HepG2 (cell line): Measurements from ENCODE around the gene PDE3B. TPM values are rescaled to one million over a fixed set of nuclear protein-coding genes. Genes with fewer than 3 reads are reported as not detected.

Source experiments
- KAT2B ChIP-seq: fragments of 150-350 bp; IDR thresholded peaks from 2 replicates; pipeline ENCODE4 v1.6.1; 2014; ENCODE audit warnings: low read depth, low read length, borderline replicate concordance
- MYNN ChIP-seq: sonication (generic); formaldehyde crosslinking; IDR thresholded peaks from 2 replicates; pipeline ENCODE4 v1.4.0; 2020; ENCODE audit warnings: mild to moderate bottlenecking, low read depth, missing genetic modification reagents
- NFIC ChIP-seq: IDR thresholded peaks from 2 replicates; pipeline ENCODE4 v1.6.1; 2012; ENCODE audit warnings: mild to moderate bottlenecking, low read length, inconsistent platforms
- REL ChIP-seq: sonication (generic); formaldehyde crosslinking; conservative IDR thresholded peaks from 2 replicates; pipeline ENCODE4 v1.8.0; 2022; ENCODE audit warnings: mild to moderate bottlenecking, missing genetic modification reagents, moderate library complexity
- SETDB1 ChIP-seq: sonication (generic); formaldehyde crosslinking; IDR thresholded peaks from 2 replicates; pipeline ENCODE4 v1.5.1; 2020; ENCODE audit warnings: missing genetic modification reagents, mild to moderate bottlenecking, borderline replicate concordance
- TAF1 ChIP-seq: sonication (generic); formaldehyde crosslinking; IDR thresholded peaks from 2 replicates; pipeline ENCODE4 v1.4.0; 2020; ENCODE audit warnings: missing genetic modification reagents
- TCF7 ChIP-seq: sonication (generic); IDR thresholded peaks from 2 replicates; pipeline ENCODE4 v1.6.1; 2016; ENCODE audit warnings: antibody characterized with exemption, low read depth
- TEF ChIP-seq: sonication (generic); formaldehyde crosslinking; IDR thresholded peaks from 2 replicates; pipeline ENCODE4 v1.5.0; 2020; ENCODE audit warnings: missing genetic modification reagents
- ZNF20 ChIP-seq: sonication (generic); formaldehyde crosslinking; IDR thresholded peaks from 2 replicates; pipeline ENCODE4 v1.4.0; 2020; ENCODE audit warnings: mild to moderate bottlenecking, moderate library complexity, missing genetic modification reagents
- ZNF441 ChIP-seq: sonication (generic); formaldehyde crosslinking; IDR thresholded peaks from 2 replicates; pipeline ENCODE4 v1.7.0; 2021; ENCODE audit warnings: missing genetic modification reagents, borderline replicate concordance
- ZNF496 ChIP-seq: sonication (generic); formaldehyde crosslinking; IDR thresholded peaks from 2 replicates; pipeline ENCODE4 v1.8.1; 2023; ENCODE audit warnings: mild to moderate bottlenecking, moderate library complexity, missing genetic modification reagents; ENCODE audit not compliant: insufficient replicate concordance
- ZNF672 ChIP-seq: sonication (generic); formaldehyde crosslinking; IDR thresholded peaks from 2 replicates; pipeline ENCODE4 v1.8.1; 2022; ENCODE audit warnings: missing genetic modification reagents
- ZNF749 ChIP-seq: sonication (generic); formaldehyde crosslinking; IDR thresholded peaks from 2 replicates; pipeline ENCODE4 v1.8.0; 2022; ENCODE audit warnings: mild to moderate bottlenecking, missing genetic modification reagents, moderate library complexity, borderline replicate concordance
- polyA plus RNA-seq, 8 experiments: library from polyadenylated mRNA; depleted of rRNA in 3 of 8; stranded (reverse) in 7 of 8; unstranded in 1 of 8; fragments of >200 nt; fragmentation: Illumina TruSeq in 4 of 8; extraction: Trizol in 4 of 8; gene quantifications; 2 replicates each; pipeline versions ENCODE4 v1.2.1 to v1.2.3, GENCODE V29; 2011 to 2016; ENCODE audit warnings: low read depth in 4 of 8, missing spikeins in 1 of 8, mixed read lengths in 1 of 8; ENCODE audit not compliant: insufficient read depth in 1 of 8
- total RNA-seq, 5 experiments: library from RNA; depleted of rRNA; stranded (reverse); fragments of >200 nt; fragmentation: Illumina TruSeq; extraction: Trizol; gene quantifications; 2 replicates each; pipeline ENCODE4 v1.2.3, GENCODE V29; 2016; ENCODE audit warnings: low read depth in 1 of 5
- TF ChIP-seq, protein P1 (sequence below): sonication (generic); formaldehyde crosslinking; IDR thresholded peaks from 2 replicates; pipeline ENCODE4 v1.4.0; 2020; ENCODE audit warnings: missing genetic modification reagents
- TF ChIP-seq, protein P2 (sequence below): sonication (generic); formaldehyde crosslinking; IDR thresholded peaks from 2 replicates; pipeline ENCODE4 v1.4.0; 2020; ENCODE audit warnings: missing genetic modification reagents, mild to moderate bottlenecking, borderline replicate concordance
- TF ChIP-seq, protein P3 (sequence below): IDR thresholded peaks from 2 replicates; pipeline ENCODE4 v1.6.1; 2018; ENCODE audit warnings: missing genetic modification reagents
- TF ChIP-seq, protein P4 (sequence below): sonication (generic); formaldehyde crosslinking; IDR thresholded peaks from 2 replicates; pipeline ENCODE4 v1.9.0; 2021; ENCODE audit warnings: missing genetic modification reagents, borderline replicate concordance

The PDE3B gene
- total and polyA plus RNA-seq, 2 of the 13 experiments (the other 11 are each of a cell fraction or from before 2014, with no cell fraction given), result 14.1 to 26.5 TPM

DNA sequence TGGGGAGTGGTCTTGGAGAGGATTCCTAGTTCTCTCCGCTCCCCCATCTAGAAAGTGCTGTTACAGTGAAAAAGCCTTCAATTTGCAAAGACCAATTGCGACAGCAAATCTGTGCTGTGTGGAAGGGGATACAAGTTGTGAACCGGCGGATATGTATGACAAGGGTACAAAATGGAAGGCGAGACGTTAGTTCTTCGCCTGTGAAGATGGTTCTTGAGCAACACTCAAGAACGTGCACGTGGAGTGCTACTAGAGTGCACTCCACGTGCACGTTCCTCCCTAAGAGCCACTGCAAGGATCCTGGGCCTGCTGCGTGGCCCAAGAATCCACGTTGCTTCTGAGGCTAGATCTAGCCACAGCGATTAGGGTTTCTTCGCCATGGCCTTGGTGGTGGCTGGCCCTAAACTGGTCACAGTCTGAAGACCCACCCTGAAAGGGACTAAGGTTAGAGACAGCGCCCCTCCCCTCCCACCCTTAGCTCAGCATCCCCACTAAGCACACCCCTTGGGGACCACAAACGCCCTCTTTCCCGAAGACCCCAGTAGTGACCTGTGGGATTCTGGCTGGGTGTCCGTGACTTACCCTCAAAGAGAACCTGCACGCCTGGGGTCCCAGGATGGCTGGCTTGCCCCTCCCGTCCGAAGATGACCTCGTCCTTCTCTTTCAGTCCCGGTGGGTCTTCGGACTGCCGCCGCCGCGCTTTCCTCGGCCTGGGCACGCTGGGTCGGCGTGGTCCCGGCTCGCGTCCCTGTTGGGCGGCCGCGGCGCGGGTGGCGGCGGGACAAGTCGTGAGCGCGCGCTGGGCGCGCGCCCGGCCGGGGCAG lies 519 bp upstream of the PDE3B start (continued):
- TF ChIP-seq MYNN (CRISPR knock-in tag) (no peak), ZNF20 (CRISPR knock-in tag) (no peak), ZNF749 (CRISPR knock-in tag) (no peak), ZNF672 (CRISPR knock-in tag) (0 out of 2 replicates have a peak, but pooled peaks have one; percentile 72), TAF1 (no peak), ZNF441 (CRISPR knock-in tag) (peak; percentile 84), TCF7 (no peak), NFIC (no peak), ZNF496 (CRISPR knock-in tag) (no peak), SETDB1 (no peak), TEF (CRISPR knock-in tag) (no peak), KAT2B (no peak), REL (CRISPR knock-in tag) (peak; percentile 86; the same call in 1 of the 2 replicates)
- TF ChIP-seq, protein P1, sequence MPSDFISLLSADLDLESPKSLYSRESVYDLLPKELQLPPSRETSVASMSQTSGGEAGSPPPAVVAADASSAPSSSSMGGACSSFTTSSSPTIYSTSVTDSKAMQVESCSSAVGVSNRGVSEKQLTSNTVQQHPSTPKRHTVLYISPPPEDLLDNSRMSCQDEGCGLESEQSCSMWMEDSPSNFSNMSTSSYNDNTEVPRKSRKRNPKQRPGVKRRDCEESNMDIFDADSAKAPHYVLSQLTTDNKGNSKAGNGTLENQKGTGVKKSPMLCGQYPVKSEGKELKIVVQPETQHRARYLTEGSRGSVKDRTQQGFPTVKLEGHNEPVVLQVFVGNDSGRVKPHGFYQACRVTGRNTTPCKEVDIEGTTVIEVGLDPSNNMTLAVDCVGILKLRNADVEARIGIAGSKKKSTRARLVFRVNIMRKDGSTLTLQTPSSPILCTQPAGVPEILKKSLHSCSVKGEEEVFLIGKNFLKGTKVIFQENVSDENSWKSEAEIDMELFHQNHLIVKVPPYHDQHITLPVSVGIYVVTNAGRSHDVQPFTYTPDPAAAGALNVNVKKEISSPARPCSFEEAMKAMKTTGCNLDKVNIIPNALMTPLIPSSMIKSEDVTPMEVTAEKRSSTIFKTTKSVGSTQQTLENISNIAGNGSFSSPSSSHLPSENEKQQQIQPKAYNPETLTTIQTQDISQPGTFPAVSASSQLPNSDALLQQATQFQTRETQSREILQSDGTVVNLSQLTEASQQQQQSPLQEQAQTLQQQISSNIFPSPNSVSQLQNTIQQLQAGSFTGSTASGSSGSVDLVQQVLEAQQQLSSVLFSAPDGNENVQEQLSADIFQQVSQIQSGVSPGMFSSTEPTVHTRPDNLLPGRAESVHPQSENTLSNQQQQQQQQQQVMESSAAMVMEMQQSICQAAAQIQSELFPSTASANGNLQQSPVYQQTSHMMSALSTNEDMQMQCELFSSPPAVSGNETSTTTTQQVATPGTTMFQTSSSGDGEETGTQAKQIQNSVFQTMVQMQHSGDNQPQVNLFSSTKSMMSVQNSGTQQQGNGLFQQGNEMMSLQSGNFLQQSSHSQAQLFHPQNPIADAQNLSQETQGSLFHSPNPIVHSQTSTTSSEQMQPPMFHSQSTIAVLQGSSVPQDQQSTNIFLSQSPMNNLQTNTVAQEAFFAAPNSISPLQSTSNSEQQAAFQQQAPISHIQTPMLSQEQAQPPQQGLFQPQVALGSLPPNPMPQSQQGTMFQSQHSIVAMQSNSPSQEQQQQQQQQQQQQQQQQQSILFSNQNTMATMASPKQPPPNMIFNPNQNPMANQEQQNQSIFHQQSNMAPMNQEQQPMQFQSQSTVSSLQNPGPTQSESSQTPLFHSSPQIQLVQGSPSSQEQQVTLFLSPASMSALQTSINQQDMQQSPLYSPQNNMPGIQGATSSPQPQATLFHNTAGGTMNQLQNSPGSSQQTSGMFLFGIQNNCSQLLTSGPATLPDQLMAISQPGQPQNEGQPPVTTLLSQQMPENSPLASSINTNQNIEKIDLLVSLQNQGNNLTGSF (CRISPR knock-in tag), result 0 out of 2 replicates have a peak, but pooled peaks have one; percentile 84
- TF ChIP-seq, protein P2, sequence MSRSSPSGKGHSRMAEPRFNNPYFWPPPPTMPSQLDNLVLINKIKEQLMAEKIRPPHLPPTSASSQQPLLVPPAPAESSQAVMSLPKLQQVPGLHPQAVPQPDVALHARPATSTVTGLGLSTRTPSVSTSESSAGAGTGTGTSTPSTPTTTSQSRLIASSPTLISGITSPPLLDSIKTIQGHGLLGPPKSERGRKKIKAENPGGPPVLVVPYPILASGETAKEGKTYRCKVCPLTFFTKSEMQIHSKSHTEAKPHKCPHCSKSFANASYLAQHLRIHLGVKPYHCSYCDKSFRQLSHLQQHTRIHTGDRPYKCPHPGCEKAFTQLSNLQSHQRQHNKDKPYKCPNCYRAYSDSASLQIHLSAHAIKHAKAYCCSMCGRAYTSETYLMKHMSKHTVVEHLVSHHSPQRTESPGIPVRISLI, result no peak
- TF ChIP-seq, protein P3, sequence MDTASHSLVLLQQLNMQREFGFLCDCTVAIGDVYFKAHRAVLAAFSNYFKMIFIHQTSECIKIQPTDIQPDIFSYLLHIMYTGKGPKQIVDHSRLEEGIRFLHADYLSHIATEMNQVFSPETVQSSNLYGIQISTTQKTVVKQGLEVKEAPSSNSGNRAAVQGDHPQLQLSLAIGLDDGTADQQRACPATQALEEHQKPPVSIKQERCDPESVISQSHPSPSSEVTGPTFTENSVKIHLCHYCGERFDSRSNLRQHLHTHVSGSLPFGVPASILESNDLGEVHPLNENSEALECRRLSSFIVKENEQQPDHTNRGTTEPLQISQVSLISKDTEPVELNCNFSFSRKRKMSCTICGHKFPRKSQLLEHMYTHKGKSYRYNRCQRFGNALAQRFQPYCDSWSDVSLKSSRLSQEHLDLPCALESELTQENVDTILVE (CRISPR knock-in tag), result 0 out of 2 replicates have a peak, but pooled peaks have one; percentile 30
- TF ChIP-seq, protein P4, sequence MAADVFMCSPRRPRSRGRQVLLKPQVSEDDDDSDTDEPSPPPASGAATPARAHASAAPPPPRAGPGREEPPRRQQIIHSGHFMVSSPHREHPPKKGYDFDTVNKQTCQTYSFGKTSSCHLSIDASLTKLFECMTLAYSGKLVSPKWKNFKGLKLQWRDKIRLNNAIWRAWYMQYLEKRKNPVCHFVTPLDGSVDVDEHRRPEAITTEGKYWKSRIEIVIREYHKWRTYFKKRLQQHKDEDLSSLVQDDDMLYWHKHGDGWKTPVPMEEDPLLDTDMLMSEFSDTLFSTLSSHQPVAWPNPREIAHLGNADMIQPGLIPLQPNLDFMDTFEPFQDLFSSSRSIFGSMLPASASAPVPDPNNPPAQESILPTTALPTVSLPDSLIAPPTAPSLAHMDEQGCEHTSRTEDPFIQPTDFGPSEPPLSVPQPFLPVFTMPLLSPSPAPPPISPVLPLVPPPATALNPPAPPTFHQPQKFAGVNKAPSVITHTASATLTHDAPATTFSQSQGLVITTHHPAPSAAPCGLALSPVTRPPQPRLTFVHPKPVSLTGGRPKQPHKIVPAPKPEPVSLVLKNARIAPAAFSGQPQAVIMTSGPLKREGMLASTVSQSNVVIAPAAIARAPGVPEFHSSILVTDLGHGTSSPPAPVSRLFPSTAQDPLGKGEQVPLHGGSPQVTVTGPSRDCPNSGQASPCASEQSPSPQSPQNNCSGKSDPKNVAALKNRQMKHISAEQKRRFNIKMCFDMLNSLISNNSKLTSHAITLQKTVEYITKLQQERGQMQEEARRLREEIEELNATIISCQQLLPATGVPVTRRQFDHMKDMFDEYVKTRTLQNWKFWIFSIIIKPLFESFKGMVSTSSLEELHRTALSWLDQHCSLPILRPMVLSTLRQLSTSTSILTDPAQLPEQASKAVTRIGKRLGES (CRISPR knock-in tag), result peak; percentile 47; the same call in 1 of the 2 replicates
